ENCODE measurements around the gene NKAIN2.

NKAIN2 gene

DNA sequence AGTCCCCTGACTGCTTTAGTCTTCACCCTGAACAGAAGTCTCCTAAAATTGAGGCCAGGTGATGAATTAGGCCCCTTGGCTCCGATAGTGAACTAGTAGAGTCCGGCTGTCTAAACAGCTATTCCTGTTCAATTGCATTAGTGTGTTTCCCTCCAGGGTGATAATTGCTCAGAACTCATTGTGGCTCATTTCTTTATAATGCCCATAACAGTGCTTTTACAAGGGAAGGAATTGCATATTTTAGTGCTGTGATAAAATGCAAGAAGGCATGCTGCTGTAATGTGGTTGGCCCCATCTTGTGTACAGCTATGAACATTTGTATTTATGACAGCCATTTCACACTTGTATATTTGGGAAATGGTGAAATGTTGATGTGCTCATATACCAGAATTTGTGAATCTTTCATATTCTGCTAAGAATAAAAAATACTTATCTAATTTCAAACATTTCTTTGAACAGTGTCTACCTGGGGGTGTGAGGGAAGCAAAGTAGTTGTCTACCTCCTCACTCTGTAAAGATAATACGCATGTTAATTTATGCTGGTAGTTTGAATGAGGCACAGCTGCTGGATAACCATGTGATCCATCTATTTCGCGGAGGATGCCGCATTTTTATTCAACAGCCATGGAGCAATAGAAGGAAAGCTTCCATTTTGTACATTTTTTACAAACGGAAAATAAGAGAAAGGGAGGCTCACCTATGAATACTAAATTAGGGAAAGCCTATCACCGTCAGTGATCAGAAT is 451.4 kb downstream of the NKAIN2 start:
- Histone ChIP-seq H3K79me2 (ENCODE audit: insufficient read depth, low read length) (no peaks in the 10 kb centered on the region), H3K27ac (ENCODE audit: low read depth, low read length) (no peak overlapping the region), H3K9me2 (replicated peaks; ENCODE audit: insufficient read depth, low read length) (no peaks in the 10 kb centered on the region), H3K4me3 (ENCODE audit: insufficient read depth, low read length, poor library complexity, severe bottlenecking) (no peak overlapping the region), H3K4me2 (ENCODE audit: low read depth, low read length, poor library complexity, severe bottlenecking) (no peak overlapping the region), H3K9ac (ENCODE audit: low read length) (no peak overlapping the region), H3K27me3 (ENCODE audit: low read length) (no peaks in the 10 kb centered on the region), H3F3A (ENCODE audit: insufficient read depth) (no peaks in the 10 kb centered on the region), H3K36me3 (ENCODE audit: low read length) (no peaks in the 10 kb centered on the region), H4K20me1 (ENCODE audit: low read depth, low read length) (no peaks in the 10 kb centered on the region), H3K9me3 (ENCODE audit: insufficient read depth, low read length) (no peaks in the 10 kb centered on the region), H2AFZ (ENCODE audit: low read depth, low read length, severe bottlenecking) (no peak overlapping the region)
- no peak for TF ChIP-seq EZH2phosphoT487 (conservative IDR thresholded peaks at IDR 0.05; ENCODE audit: low read length)
- TF ChIP-seq, protein P1, sequence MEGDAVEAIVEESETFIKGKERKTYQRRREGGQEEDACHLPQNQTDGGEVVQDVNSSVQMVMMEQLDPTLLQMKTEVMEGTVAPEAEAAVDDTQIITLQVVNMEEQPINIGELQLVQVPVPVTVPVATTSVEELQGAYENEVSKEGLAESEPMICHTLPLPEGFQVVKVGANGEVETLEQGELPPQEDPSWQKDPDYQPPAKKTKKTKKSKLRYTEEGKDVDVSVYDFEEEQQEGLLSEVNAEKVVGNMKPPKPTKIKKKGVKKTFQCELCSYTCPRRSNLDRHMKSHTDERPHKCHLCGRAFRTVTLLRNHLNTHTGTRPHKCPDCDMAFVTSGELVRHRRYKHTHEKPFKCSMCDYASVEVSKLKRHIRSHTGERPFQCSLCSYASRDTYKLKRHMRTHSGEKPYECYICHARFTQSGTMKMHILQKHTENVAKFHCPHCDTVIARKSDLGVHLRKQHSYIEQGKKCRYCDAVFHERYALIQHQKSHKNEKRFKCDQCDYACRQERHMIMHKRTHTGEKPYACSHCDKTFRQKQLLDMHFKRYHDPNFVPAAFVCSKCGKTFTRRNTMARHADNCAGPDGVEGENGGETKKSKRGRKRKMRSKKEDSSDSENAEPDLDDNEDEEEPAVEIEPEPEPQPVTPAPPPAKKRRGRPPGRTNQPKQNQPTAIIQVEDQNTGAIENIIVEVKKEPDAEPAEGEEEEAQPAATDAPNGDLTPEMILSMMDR (IDR thresholded peaks at IDR 0.05; ENCODE audit: insufficient read depth, low read length, poor library complexity, severe bottlenecking), result no peak

DNA sequence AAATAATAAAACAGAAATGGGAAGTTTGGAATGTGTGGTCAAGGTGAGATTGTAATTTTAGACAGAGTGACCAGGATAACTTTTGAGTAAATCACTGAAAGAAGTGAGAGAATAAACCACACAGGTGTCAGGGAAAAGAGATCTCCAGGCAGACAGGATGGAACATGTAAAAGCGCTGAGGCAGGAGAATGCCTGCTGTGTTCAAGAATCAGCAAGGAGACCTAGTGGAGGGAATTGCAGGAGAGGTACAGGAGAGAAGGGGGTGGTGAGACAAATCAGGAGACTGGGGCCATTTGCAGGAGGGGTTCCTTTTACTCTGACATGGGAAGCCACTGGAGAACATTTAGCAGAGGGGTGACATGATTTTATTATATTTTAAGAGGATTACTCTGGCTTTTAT is 456.7 kb downstream of the NKAIN2 start:
- no peak overlapping the region for H3K27ac ChIP-seq (ENCODE audit: low read depth, low read length)

DNA sequence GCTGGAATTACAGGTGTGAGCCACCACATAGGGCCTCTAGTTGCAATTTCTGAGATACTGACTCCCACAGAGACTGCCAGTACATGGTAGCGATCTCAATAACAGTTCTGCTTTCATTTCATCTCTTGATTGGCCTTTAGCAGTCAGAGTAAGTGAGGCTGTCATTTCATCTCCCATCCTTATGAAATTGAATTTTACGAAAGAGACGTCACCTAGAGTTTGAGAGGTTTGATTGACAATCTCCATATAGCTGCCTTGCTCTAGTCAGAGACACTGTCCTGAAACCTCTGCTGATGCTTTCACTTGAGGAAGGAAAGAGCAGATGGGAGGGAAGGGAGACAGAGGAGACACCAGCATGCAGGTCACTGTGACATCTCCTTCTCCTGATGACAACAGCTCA is 466.1 kb downstream of the NKAIN2 start:
- no peak overlapping the region for H3K4me2 ChIP-seq (ENCODE audit: low read depth, low read length, poor library complexity, severe bottlenecking)

More for the DNA sequence above, 456.7 kb downstream of the NKAIN2 start:
- no peaks in the 10 kb centered on the region for H3K79me2 ChIP-seq (ENCODE audit: insufficient read depth, low read length)
- H3K4me2 ChIP-seq (ENCODE audit: low read depth, low read length, poor library complexity, severe bottlenecking), result no peak overlapping the region
- no peaks in the 10 kb centered on the region for H3K9me2 ChIP-seq (replicated peaks; ENCODE audit: insufficient read depth, low read length)
- H3K9ac ChIP-seq (ENCODE audit: low read length), result no peak overlapping the region
- no peak overlapping the region for H3K4me3 ChIP-seq (ENCODE audit: insufficient read depth, low read length, poor library complexity, severe bottlenecking)
- H2AFZ ChIP-seq (ENCODE audit: low read depth, low read length, severe bottlenecking), result no peak overlapping the region
- H3K9me3 ChIP-seq (ENCODE audit: insufficient read depth, low read length), result no peaks in the 10 kb centered on the region
- no peaks in the 10 kb centered on the region for H4K20me1 ChIP-seq (ENCODE audit: low read depth, low read length)
- no peaks in the 10 kb centered on the region for H3K27me3 ChIP-seq (ENCODE audit: low read length)
- no peaks in the 10 kb centered on the region for H3F3A ChIP-seq (ENCODE audit: insufficient read depth)
- TF ChIP-seq EZH2phosphoT487 (conservative IDR thresholded peaks at IDR 0.05; ENCODE audit: low read length), result no peak
- TF ChIP-seq, protein P1 (IDR thresholded peaks at IDR 0.05; ENCODE audit: insufficient read depth, low read length, poor library complexity, severe bottlenecking), result no peak
- no peaks in the 10 kb centered on the region for H3K36me3 ChIP-seq (ENCODE audit: low read length)

More for the DNA sequence above, 466.1 kb downstream of the NKAIN2 start:
- Histone ChIP-seq H3K27ac (ENCODE audit: low read depth, low read length) (no peak overlapping the region), H3K9me2 (replicated peaks; ENCODE audit: insufficient read depth, low read length) (no peaks in the 10 kb centered on the region), H3K9ac (ENCODE audit: low read length) (no peak overlapping the region), H3K27me3 (ENCODE audit: low read length) (no peaks in the 10 kb centered on the region), H3K36me3 (ENCODE audit: low read length) (no peaks in the 10 kb centered on the region), H3K79me2 (ENCODE audit: insufficient read depth, low read length) (no peaks in the 10 kb centered on the region), H3F3A (ENCODE audit: insufficient read depth) (no peaks in the 10 kb centered on the region), H3K9me3 (ENCODE audit: insufficient read depth, low read length) (no peaks in the 10 kb centered on the region), H2AFZ (ENCODE audit: low read depth, low read length, severe bottlenecking) (no peak overlapping the region), H4K20me1 (ENCODE audit: low read depth, low read length) (no peaks in the 10 kb centered on the region), H3K4me3 (ENCODE audit: insufficient read depth, low read length, poor library complexity, severe bottlenecking) (no peak overlapping the region)
- TF ChIP-seq, protein P1 (IDR thresholded peaks at IDR 0.05; ENCODE audit: insufficient read depth, low read length, poor library complexity, severe bottlenecking), result no peak
- no peak for TF ChIP-seq EZH2phosphoT487 (conservative IDR thresholded peaks at IDR 0.05; ENCODE audit: low read length)
